GM18520 (cell line): ENCODE data around the gene KRTAP2-3.
"Not testable (repeated sequence)": the region's sequence is repeated elsewhere in the genome, so short reads cannot be mapped to it uniquely, and the experiment has no call there.

Experiments used
- ATAC-seq: cut with Tn5 transposase; IDR thresholded peaks from one replicate; pipeline ENCODE4 v1.9.1; 2021; ENCODE audit not compliant: unreplicated experiment

Gene KRTAP2-3

GRCh38 chr17:41069031-41069430 lies 9.1 kb upstream of the KRTAP2-3 start:
- no peak for ATAC-seq

GRCh38 chr17:41067281-41067680 lies 7.4 kb upstream of the KRTAP2-3 start:
- ATAC-seq = no peak

- no peak for ATAC-seq
Observed at GRCh38 chr17:41065829-41066624, 6.1 kb upstream of the KRTAP2-3 start, which contains the start of gene KRTAP2-4. KRTAP2-4 (minus strand) TSS chr17:41065879; CDS start chr17:41065845, 34 bp downstream.

GRCh38 chr17:41065016-41065689 lies 5.2 kb upstream of the KRTAP2-3 start:
- not testable (repeated sequence) for ATAC-seq

- no peak for ATAC-seq
Observed at GRCh38 chr17:41064301-41064700, 4.4 kb upstream of the KRTAP2-3 start.

GRCh38 chr17:41063449-41063848 lies 3.5 kb upstream of the KRTAP2-3 start:
- ATAC-seq = no peak

GRCh38 chr17:41061964-41062363 lies 2.0 kb upstream of the KRTAP2-3 start:
- ATAC-seq = no peak

- not testable (repeated sequence) for ATAC-seq
Observed at GRCh38 chr17:41059276-41060051, 450 bp downstream of the KRTAP2-3 start.

- no peak for ATAC-seq
Observed at GRCh38 chr17:41058741-41059140, 1.2 kb downstream of the KRTAP2-3 start.

- ATAC-seq = no peak
Observed at GRCh38 chr17:41057547-41057946, 2.4 kb downstream of the KRTAP2-3 start.

- ATAC-seq = not testable (repeated sequence)
Observed at GRCh38 chr17:41055130-41055529, 4.8 kb downstream of the KRTAP2-3 start, which contains the start of gene KRTAP2-2. KRTAP2-2 (minus strand) TSS chr17:41055230; CDS start chr17:41055211, 19 bp downstream.

GRCh38 chr17:41054556-41054955 lies 5.4 kb downstream of the KRTAP2-3 start:
- not testable (repeated sequence) for ATAC-seq

- no peak for ATAC-seq
Observed at GRCh38 chr17:41054025-41054424, 5.9 kb downstream of the KRTAP2-3 start.

GRCh38 chr17:41052566-41052965 lies 7.3 kb downstream of the KRTAP2-3 start:
- ATAC-seq = no peak

GRCh38 chr17:41049110-41049509 lies 10.8 kb downstream of the KRTAP2-3 start:
- no peak for ATAC-seq

GRCh38 chr17:41048441-41048840 lies 11.5 kb downstream of the KRTAP2-3 start:
- no peak for ATAC-seq

GRCh38 chr17:41046735-41047465 lies 13.0 kb downstream of the KRTAP2-3 start, which contains the start of gene KRTAP2-1:
KRTAP2-1 (minus strand) TSS chr17:41047316; CDS start chr17:41047267, 49 bp downstream.
- not testable (repeated sequence) for ATAC-seq

GRCh38 chr17:41042953-41043352 lies 17.0 kb downstream of the KRTAP2-3 start:
- ATAC-seq = no peak

GRCh38 chr17:41040783-41041571 lies 18.9 kb downstream of the KRTAP2-3 start, which contains the start of gene KRTAP1-1:
KRTAP1-1 (minus strand) TSS chr17:41041450; CDS start chr17:41041397, 53 bp downstream.
- not testable (repeated sequence) for ATAC-seq
